ENCODE results near the gene ASF1A. TPM values are rescaled to one million over a fixed set of nuclear protein-coding genes. Genes with fewer than 3 reads are reported as not detected.

ASF1A gene
- total and polyA plus RNA-seq, 10 of the 15 experiments (the other 5 are each of a cell fraction or from before 2014, with no cell fraction given) = 23.7 to 103 (median 31.5) TPM

DNA sequence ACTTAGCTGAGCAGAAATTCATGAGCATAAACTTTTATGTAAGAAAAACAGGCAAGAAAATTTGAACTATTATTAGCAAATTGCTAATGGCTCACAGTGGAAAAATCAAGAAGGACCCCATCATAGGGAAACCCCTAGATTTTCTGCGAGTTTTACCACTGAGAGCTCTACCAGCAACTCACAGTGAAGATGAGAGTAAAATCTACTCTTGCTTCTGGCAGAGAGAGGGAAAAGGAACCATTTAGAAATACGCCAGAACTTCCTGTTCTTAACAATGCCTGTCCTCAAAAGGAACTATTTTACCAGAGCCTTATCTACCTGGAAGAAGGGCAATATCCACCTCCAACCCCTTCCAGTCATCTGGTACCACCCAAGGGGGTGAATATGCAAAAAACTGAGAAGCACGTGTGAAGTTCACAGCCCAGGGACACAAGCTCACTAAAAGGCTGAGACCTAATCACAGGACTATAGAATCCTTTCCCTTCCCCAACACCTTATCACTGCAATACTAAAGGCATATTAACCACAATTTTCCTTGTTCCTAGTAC lies 34.4 kb upstream of the ASF1A start:
- in situ Hi-C loops (cut with MboI) (no loop called here), intact Hi-C loops (cut with micrococcal nuclease; ENCODE audit: unreplicated experiment) (no loop called here)
- Histone ChIP-seq H3K27me3 (replicated peaks in 1 of 2; ENCODE audit: control insufficient read depth in 2 of 2, insufficient read depth in 2 of 2, low read length in 1 of 2) (no peaks in the 10 kb centered on the region), H3K4me2 (ENCODE audit: control insufficient read depth, insufficient read depth) (no peak overlapping the region), H2AFZ (ENCODE audit: control insufficient read depth, low read depth, low read length) (peak overlapping the region; percentile 28), H3K4me1 (ENCODE audit: control insufficient read depth, insufficient read depth, low read length) (no peaks in the 10 kb centered on the region), H3K9me3 (replicated peaks; ENCODE audit: control insufficient read depth, insufficient read depth, low read length) (peaks cover 5% of the 10 kb centered on the region; the same call in 2 of the 3 replicates), H3K9ac (ENCODE audit: control insufficient read depth, insufficient read depth, low read length) (no peak overlapping the region), H3K36me3 (ENCODE audit: control insufficient read depth in 2 of 2, insufficient read depth in 2 of 2, low read length in 1 of 2) (0 out of 4 replicates have a peak, but pooled peaks cover 2% of the 10 kb centered on the region in 2 experiments), H4K20me1 (ENCODE audit: control insufficient read depth, insufficient read depth) (no peaks in the 10 kb centered on the region), H3K27ac (ENCODE audit: control insufficient read depth, insufficient read depth) (no peak overlapping the region), H3K4me3 (no peak overlapping the region), H3K79me2 (ENCODE audit: control insufficient read depth, insufficient read depth, low read length) (no peaks in the 10 kb centered on the region; the same call in 1 of the 2 replicates)
- ChIA-PET RAD21 (ENCODE audit: unreplicated experiment) (no interaction called here), POLR2A (interaction anchor here (1.2 kb wide), 1 partner anchor 14 kb away, joined by 3 read pairs; no protein-coding TSS in a partner anchor), SMC1A (ENCODE audit: uncharacterized antibody, unreplicated experiment) (interaction anchor here (1.0 to 1.2 kb wide), 3 partner anchors 16 to 31 kb away, joined by 3 to 4 read pairs (median 3); no protein-coding TSS in a partner anchor), CTCF (interaction anchor here (1.0 kb wide), 1 partner anchor 36 kb away, joined by 4 read pairs; no protein-coding TSS in a partner anchor)
- BruUV-seq (replicated peaks) = no TSS peak
- ATAC-seq (no peak), DNase-seq (ENCODE audit: low read depth, low spot score) (no peak), FAIRE-seq (no peak)
- no peak for TF ChIP-seq FOXK2 (IDR thresholded peaks at IDR 0.05)
- no peak for TF ChIP-seq KLF5 (IDR thresholded peaks at IDR 0.05; ENCODE audit: partially characterized antibody)
- TF ChIP-seq BHLHE40 (IDR thresholded peaks at IDR 0.05; ENCODE audit: borderline replicate concordance in 1 of 2, low read depth in 2 of 2, low read length in 1 of 2) = no peak
- TF ChIP-seq, protein P1, sequence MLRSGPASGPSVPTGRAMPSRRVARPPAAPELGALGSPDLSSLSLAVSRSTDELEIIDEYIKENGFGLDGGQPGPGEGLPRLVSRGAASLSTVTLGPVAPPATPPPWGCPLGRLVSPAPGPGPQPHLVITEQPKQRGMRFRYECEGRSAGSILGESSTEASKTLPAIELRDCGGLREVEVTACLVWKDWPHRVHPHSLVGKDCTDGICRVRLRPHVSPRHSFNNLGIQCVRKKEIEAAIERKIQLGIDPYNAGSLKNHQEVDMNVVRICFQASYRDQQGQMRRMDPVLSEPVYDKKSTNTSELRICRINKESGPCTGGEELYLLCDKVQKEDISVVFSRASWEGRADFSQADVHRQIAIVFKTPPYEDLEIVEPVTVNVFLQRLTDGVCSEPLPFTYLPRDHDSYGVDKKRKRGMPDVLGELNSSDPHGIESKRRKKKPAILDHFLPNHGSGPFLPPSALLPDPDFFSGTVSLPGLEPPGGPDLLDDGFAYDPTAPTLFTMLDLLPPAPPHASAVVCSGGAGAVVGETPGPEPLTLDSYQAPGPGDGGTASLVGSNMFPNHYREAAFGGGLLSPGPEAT (IDR thresholded peaks at IDR 0.05; ENCODE audit: low read depth) = no peak
- TF ChIP-seq, protein P2, sequence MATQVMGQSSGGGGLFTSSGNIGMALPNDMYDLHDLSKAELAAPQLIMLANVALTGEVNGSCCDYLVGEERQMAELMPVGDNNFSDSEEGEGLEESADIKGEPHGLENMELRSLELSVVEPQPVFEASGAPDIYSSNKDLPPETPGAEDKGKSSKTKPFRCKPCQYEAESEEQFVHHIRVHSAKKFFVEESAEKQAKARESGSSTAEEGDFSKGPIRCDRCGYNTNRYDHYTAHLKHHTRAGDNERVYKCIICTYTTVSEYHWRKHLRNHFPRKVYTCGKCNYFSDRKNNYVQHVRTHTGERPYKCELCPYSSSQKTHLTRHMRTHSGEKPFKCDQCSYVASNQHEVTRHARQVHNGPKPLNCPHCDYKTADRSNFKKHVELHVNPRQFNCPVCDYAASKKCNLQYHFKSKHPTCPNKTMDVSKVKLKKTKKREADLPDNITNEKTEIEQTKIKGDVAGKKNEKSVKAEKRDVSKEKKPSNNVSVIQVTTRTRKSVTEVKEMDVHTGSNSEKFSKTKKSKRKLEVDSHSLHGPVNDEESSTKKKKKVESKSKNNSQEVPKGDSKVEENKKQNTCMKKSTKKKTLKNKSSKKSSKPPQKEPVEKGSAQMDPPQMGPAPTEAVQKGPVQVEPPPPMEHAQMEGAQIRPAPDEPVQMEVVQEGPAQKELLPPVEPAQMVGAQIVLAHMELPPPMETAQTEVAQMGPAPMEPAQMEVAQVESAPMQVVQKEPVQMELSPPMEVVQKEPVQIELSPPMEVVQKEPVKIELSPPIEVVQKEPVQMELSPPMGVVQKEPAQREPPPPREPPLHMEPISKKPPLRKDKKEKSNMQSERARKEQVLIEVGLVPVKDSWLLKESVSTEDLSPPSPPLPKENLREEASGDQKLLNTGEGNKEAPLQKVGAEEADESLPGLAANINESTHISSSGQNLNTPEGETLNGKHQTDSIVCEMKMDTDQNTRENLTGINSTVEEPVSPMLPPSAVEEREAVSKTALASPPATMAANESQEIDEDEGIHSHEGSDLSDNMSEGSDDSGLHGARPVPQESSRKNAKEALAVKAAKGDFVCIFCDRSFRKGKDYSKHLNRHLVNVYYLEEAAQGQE (IDR thresholded peaks at IDR 0.05; ENCODE audit: low read depth, low read length) = no peak
- no peak for TF ChIP-seq ZSCAN29 (IDR thresholded peaks at IDR 0.05)
- TF ChIP-seq ZZZ3 (IDR thresholded peaks at IDR 0.05; ENCODE audit: control insufficient read depth, insufficient read length, low read depth) = no peak
- TF ChIP-seq PML (IDR thresholded peaks at IDR 0.05; ENCODE audit: low read length) = no peak
- TF ChIP-seq ASH2L (IDR thresholded peaks at IDR 0.05; ENCODE audit: borderline replicate concordance, low read depth) = no peak
- TF ChIP-seq ZBED1 (IDR thresholded peaks at IDR 0.05; ENCODE audit: borderline replicate concordance) = no peak
- TF ChIP-seq, protein P3, sequence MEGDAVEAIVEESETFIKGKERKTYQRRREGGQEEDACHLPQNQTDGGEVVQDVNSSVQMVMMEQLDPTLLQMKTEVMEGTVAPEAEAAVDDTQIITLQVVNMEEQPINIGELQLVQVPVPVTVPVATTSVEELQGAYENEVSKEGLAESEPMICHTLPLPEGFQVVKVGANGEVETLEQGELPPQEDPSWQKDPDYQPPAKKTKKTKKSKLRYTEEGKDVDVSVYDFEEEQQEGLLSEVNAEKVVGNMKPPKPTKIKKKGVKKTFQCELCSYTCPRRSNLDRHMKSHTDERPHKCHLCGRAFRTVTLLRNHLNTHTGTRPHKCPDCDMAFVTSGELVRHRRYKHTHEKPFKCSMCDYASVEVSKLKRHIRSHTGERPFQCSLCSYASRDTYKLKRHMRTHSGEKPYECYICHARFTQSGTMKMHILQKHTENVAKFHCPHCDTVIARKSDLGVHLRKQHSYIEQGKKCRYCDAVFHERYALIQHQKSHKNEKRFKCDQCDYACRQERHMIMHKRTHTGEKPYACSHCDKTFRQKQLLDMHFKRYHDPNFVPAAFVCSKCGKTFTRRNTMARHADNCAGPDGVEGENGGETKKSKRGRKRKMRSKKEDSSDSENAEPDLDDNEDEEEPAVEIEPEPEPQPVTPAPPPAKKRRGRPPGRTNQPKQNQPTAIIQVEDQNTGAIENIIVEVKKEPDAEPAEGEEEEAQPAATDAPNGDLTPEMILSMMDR (IDR thresholded peaks at IDR 0.05 in 2 of 3, conservative IDR thresholded peaks at IDR 0.05 in 1 of 3; ENCODE audit: control insufficient read depth in 2 of 3, extremely low read depth in 1 of 3, insufficient read depth in 1 of 3, low read depth in 3 of 3, low read length in 3 of 3) = no peak
- 14% methylated on average over 3 of the region's 3 CpGs for WGBS (ENCODE audit: insufficient coverage, insufficient replicate concordance, low lambda C conversion rate, missing lambda C conversion rate)

Measured in GM12878 (cell line).